NB4 (cell line): ENCODE measurements around the gene CACNA2D3.

Source experiments
- DNase-seq: peaks from one replicate; pipeline ENCODE4 v3.0.0; 2010; ENCODE audit warnings: low read depth
- H3K4me3 ChIP-seq: one replicate; pipeline ENCODE4 v1.5.1; 2011; ENCODE audit warnings: mild to moderate bottlenecking, low read depth, low read length, moderate library complexity
- CTCF ChIP-seq: IDR thresholded peaks from one replicate; pipeline ENCODE4 v1.5.1; 2012; ENCODE audit warnings: low read depth, low read length
- MYC ChIP-seq: IDR thresholded peaks from 2 replicates; pipeline ENCODE4 v1.6.1; 2011; ENCODE audit warnings: low read depth, low read length
- POLR2A ChIP-seq: IDR thresholded peaks from 2 replicates; pipeline ENCODE4 v1.6.1; 2011; ENCODE audit warnings: mild to moderate bottlenecking; ENCODE audit not compliant: insufficient read length; ENCODE audit errors: extremely low read depth
- TF ChIP-seq, protein P1 (sequence below): IDR thresholded peaks from 2 replicates; pipeline ENCODE4 v1.6.1; 2011; ENCODE audit warnings: low read depth, low read length

Gene CACNA2D3

GRCh38 chr3:54343495-54343894, 221.1 kb downstream of the CACNA2D3 start:
- no peak overlapping the region for H3K4me3 ChIP-seq
- DNase-seq: no peak
- TF ChIP-seq POLR2A (no peak), CTCF (no peak), MYC (no peak)
- TF ChIP-seq, protein P1, sequence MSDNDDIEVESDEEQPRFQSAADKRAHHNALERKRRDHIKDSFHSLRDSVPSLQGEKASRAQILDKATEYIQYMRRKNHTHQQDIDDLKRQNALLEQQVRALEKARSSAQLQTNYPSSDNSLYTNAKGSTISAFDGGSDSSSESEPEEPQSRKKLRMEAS: no peak

DNA sequence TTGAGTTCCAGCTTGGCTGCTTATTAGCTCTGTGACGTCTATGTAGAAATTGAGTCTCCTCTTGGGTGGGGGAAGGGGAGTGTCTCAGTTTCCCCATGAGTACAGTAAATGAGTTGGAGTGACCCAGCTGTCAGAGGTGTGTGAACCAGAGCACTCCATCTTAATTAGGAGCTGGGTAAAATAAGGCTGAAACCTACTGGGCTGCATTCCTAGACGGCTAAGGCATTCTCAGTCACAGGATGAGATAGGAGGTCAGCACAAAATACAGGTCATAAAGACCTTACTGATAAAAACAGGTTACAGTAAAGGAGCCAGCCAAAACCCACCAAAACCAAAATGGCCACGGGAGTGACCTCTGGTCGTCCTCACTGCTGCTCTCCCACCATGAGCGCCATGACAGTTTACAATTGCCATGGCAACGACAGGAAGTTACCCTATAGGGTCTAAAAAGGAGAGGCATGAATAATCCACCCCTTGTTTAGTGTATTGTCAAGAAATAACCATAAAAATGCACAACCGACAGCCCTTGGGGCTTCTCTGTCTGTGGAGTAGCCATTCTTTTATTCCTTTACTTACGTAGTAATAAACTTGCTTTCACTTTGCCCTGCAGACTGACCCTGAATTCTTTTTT, 222.4 kb downstream of the CACNA2D3 start:
- H3K4me3 ChIP-seq: no peak overlapping the region
- no peak for TF ChIP-seq MYC
- TF ChIP-seq, protein P1: no peak
- TF ChIP-seq POLR2A: no peak
- DNase-seq: no peak

- DNase-seq: no peak
These were observed 223.6 kb downstream of the CACNA2D3 start for GRCh38 chr3:54345847-54346375.

GRCh38 chr3:54347060-54347459, 224.7 kb downstream of the CACNA2D3 start:
- H3K4me3 ChIP-seq: no peak overlapping the region
- no peak for TF ChIP-seq POLR2A
- TF ChIP-seq MYC: no peak
- TF ChIP-seq, protein P1: no peak
- TF ChIP-seq CTCF: no peak
- DNase-seq: no peak

More at GRCh38 chr3:54345847-54346375, 223.6 kb downstream of the CACNA2D3 start:
- TF ChIP-seq MYC (no peak), POLR2A (no peak), CTCF (no peak)
- TF ChIP-seq, protein P1: no peak
- H3K4me3 ChIP-seq: no peak overlapping the region

- no peak for DNase-seq
- TF ChIP-seq, protein P1: no peak
- TF ChIP-seq POLR2A: no peak
- no peak for TF ChIP-seq CTCF
- no peak for TF ChIP-seq MYC
- H3K4me3 ChIP-seq: no peak overlapping the region
These were observed 225.6 kb downstream of the CACNA2D3 start for GRCh38 chr3:54347933-54348332.

GRCh38 chr3:54349231-54349652, 226.9 kb downstream of the CACNA2D3 start:
- no peak overlapping the region for H3K4me3 ChIP-seq
- no peak for TF ChIP-seq MYC
- TF ChIP-seq, protein P1: no peak
- TF ChIP-seq POLR2A: no peak
- TF ChIP-seq CTCF: no peak
- DNase-seq: no peak
